ENCODE data around the gene CLDN8. TPM values are rescaled to one million over a fixed set of nuclear protein-coding genes. Genes with fewer than 3 reads are reported as not detected.

The CLDN8 gene
- total and polyA plus RNA-seq, 2 of the 13 experiments (the other 11 are each of a cell fraction or from before 2014, with no cell fraction given): not detected

DNA sequence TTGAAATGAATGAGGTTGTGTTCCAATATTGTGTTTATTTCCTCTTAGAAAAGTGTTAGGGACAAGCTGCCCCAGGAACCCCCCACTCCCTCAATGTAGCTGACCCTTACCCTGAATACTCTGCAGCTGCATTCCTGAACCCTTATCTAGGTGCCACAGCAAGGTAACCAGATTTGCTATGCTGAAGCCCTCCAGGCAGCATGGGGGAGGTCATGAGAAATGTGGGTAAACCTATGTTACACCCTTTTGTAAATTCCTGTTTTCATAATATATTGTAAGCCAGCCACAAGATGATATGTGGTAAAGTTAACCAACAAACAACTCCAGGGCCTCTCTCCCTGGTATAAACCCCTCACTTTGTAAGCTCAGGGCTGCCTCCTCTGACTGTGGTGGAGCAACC, 27.8 kb upstream of the CLDN8 start:
- Histone ChIP-seq H3K36me3 (replicated peaks in 1 of 2; ENCODE audit: control insufficient read depth in 1 of 2, insufficient read depth in 2 of 2, low read length in 2 of 2) (no peaks in the 10 kb centered on the region), H3K9ac (ENCODE audit: insufficient read depth, low read depth, low read length) (no peak overlapping the region), H2AFZ (ENCODE audit: low read length) (no peak overlapping the region), H3K79me2 (ENCODE audit: insufficient read depth, low read length) (no peaks in the 10 kb centered on the region), H4K20me1 (ENCODE audit: insufficient read depth, low read length) (no peaks in the 10 kb centered on the region), H3K4me3 (replicated peaks in 1 of 3; ENCODE audit: insufficient read depth in 1 of 3, low read depth in 2 of 3, low read length in 3 of 3) (no peak overlapping the region), H3K27me3 (ENCODE audit: control insufficient read depth in 1 of 2, insufficient read depth in 2 of 2, low read length in 2 of 2) (no peaks in the 10 kb centered on the region), H3K4me1 (ENCODE audit: insufficient read depth, low read length) (no peaks in the 10 kb centered on the region), H3K4me2 (ENCODE audit: low read depth, low read length) (no peak overlapping the region), H3K27ac (ENCODE audit: extremely low read length, insufficient read depth, low read length) (no peak overlapping the region), H3K9me3 (ENCODE audit: low read length) (peaks cover 69% of the 10 kb centered on the region)
- in situ Hi-C loops (cut with HindIII; ENCODE audit: extremely low pct_ligation_motif_present, low pct_unique_long_range_greater_than_20kb) (no loop called here), intact Hi-C loops (cut with micrococcal nuclease; ENCODE audit: unreplicated experiment) (no loop called here)
- ATAC-seq: no peak
- ChIA-PET CTCF (ENCODE audit: low intra/inter-chr PET ratio, low total read pairs) (no interaction called here), POLR2A (no interaction called here)
- BruUV-seq (replicated peaks): no TSS peak
- no peak for FAIRE-seq
- TF ChIP-seq ZNF44 (CRISPR knock-in tag; IDR thresholded peaks at IDR 0.05) (no peak), FIP1L1 (IDR thresholded peaks at IDR 0.05; ENCODE audit: borderline replicate concordance, insufficient read depth, low read depth, low read length) (no peak), HNRNPL (IDR thresholded peaks at IDR 0.05; ENCODE audit: low read depth, low read length) (no peak), NR2C2 (CRISPR knock-in tag; IDR thresholded peaks at IDR 0.05; ENCODE audit: borderline replicate concordance) (no peak), TEAD3 (CRISPR knock-in tag; optimal IDR thresholded peaks at IDR 0.05; ENCODE audit: borderline replicate concordance) (no peak), ZNF790 (CRISPR knock-in tag; IDR thresholded peaks at IDR 0.05; ENCODE audit: borderline replicate concordance) (no peak), FOXC1 (CRISPR knock-in tag; IDR thresholded peaks at IDR 0.05; ENCODE audit: borderline replicate concordance) (no peak), NFKBIZ (CRISPR knock-in tag; IDR thresholded peaks at IDR 0.05) (no peak), ZNF557 (CRISPR knock-in tag; IDR thresholded peaks at IDR 0.05) (no peak), ZNF615 (CRISPR knock-in tag; IDR thresholded peaks at IDR 0.05; ENCODE audit: borderline replicate concordance) (no peak), KDM2A (CRISPR knock-in tag; IDR thresholded peaks at IDR 0.05; ENCODE audit: borderline replicate concordance, low read depth) (no peak), HES4 (CRISPR knock-in tag; IDR thresholded peaks at IDR 0.05; ENCODE audit: borderline replicate concordance) (no peak), TEAD2 (CRISPR knock-in tag; IDR thresholded peaks at IDR 0.05) (no peak)
- TF ChIP-seq, protein P1, sequence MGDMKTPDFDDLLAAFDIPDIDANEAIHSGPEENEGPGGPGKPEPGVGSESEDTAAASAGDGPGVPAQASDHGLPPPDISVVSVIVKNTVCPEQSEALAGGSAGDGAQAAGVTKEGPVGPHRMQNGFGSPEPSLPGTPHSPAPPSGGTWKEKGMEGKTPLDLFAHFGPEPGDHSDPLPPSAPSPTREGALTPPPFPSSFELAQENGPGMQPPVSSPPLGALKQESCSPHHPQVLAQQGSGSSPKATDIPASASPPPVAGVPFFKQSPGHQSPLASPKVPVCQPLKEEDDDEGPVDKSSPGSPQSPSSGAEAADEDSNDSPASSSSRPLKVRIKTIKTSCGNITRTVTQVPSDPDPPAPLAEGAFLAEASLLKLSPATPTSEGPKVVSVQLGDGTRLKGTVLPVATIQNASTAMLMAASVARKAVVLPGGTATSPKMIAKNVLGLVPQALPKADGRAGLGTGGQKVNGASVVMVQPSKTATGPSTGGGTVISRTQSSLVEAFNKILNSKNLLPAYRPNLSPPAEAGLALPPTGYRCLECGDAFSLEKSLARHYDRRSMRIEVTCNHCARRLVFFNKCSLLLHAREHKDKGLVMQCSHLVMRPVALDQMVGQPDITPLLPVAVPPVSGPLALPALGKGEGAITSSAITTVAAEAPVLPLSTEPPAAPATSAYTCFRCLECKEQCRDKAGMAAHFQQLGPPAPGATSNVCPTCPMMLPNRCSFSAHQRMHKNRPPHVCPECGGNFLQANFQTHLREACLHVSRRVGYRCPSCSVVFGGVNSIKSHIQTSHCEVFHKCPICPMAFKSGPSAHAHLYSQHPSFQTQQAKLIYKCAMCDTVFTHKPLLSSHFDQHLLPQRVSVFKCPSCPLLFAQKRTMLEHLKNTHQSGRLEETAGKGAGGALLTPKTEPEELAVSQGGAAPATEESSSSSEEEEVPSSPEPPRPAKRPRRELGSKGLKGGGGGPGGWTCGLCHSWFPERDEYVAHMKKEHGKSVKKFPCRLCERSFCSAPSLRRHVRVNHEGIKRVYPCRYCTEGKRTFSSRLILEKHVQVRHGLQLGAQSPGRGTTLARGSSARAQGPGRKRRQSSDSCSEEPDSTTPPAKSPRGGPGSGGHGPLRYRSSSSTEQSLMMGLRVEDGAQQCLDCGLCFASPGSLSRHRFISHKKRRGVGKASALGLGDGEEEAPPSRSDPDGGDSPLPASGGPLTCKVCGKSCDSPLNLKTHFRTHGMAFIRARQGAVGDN (CRISPR knock-in tag; IDR thresholded peaks at IDR 0.05): no peak
- no peak for DNase-seq (ENCODE audit: low spot score)

Measured in HepG2 (cell line).